H7 (cell line): ENCODE measurements around the gene ITCH. TPM values are rescaled to one million over a fixed set of nuclear protein-coding genes. Genes with fewer than 3 reads are reported as not detected.
"Not testable (repeated sequence)": the region's sequence is repeated elsewhere in the genome, so short reads cannot be mapped to it uniquely, and the experiment has no call there.

Source experiments
- DNase-seq: peaks from one replicate; pipeline ENCODE4 v3.0.0; 2012
- H3K27me3 ChIP-seq: 2 replicates; pipeline ENCODE4 v1.6.0; 2011; ENCODE audit warnings: mild to moderate bottlenecking, low read length; ENCODE audit not compliant: control insufficient read depth, insufficient read depth
- H3K36me3 ChIP-seq: replicated peaks from 2 replicates; pipeline ENCODE4 v1.5.1; 2011; ENCODE audit warnings: low read length; ENCODE audit not compliant: control insufficient read depth, insufficient read depth
- H3K4me3 ChIP-seq: 2 replicates; pipeline ENCODE4 v1.5.1; 2011; ENCODE audit warnings: low read depth, mild to moderate bottlenecking, control low read depth, low read length, moderate library complexity; ENCODE audit not compliant: insufficient read depth
- total RNA-seq: library from RNA; depleted of rRNA; stranded (reverse); fragments of >200 nt; shearing (Covaris generic); gene quantifications from 2 replicates; pipeline ENCODE4 v1.2.3, GENCODE V29; 2014

ITCH gene
- total RNA-seq, 1 experiment from 2014 or later: 27.5 TPM

- Histone ChIP-seq H3K27me3 (no peaks in the 10 kb centered on the region), H3K36me3 (no peaks in the 10 kb centered on the region), H3K4me3 (no peak overlapping the region)
- no peak for DNase-seq
These were observed 491 bp upstream of the ITCH start for GRCh38 chr20:34362502-34363061.

DNA sequence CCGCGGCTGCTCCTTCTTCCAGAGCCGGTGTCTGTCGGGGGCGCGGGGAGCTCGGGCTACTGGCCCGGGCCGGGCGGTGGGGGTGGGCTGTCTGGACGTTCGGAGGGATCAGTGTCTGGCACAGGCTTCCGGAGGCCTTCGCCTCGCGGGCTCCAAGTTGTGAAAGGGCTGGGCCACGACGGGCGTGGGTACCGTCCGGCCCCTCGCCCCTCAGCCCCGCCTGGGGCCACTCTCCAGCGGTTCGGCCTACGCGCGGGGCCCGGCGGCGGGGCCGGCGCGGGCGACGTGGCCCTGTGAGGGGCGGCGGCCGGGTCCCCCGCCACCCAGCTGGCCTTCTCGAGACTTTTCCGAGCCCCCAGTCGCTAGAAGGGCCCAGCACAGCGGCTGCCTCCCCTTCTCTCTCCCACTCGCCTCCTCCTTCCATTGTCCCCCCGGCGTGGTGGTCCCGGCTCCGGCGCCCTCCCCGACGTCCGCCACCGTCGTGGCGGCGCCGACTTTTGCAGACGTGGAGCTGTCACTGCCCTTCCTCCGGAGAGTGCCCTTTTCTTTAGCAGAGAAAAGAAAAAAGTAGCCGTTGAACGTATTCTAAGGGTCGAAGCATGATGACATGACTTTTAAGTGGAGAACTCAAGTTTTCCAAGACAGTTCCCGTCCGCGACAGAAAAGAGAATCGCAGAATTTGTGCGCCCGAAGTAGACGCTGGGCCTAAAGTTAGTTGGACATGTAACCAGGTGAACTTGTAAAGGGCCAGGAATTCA lies 571 bp downstream of the ITCH start:
- peak; percentile 89 for DNase-seq
- Histone ChIP-seq H3K36me3 (0 out of 2 replicates have a peak, but pooled peaks cover 1% of the 10 kb centered on the region), H3K4me3 (peak overlapping the region; percentile 81), H3K27me3 (no peaks in the 10 kb centered on the region)

DNA sequence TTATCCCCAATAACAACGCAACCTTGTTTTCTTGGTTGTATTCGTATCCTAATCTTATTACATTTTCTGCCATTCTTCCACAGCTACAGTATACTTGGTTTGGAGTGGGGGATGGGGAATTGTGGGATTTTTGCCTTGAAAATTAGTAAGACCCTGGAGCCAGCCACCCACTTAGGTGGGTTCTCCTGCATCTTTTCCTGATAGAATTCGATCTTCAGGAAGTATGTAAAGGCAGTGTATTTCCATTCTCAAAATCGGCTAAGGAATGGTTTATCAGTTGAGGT lies 1.1 kb downstream of the ITCH start:
- DNase-seq: no peak
- Histone ChIP-seq H3K27me3 (no peaks in the 10 kb centered on the region), H3K36me3 (peaks cover 3% of the 10 kb centered on the region), H3K4me3 (peak overlapping the region; percentile 81)

- Histone ChIP-seq H3K27me3 (no peaks in the 10 kb centered on the region), H3K36me3 (peaks cover 13% of the 10 kb centered on the region), H3K4me3 (no peak overlapping the region)
- DNase-seq: no peak
These were observed 2.7 kb downstream of the ITCH start for GRCh38 chr20:34365765-34366213.

- no peak overlapping the region for H3K4me3 ChIP-seq
- peaks cover 16% of the 10 kb centered on the region for H3K36me3 ChIP-seq
- no peak for DNase-seq
- H3K27me3 ChIP-seq: no peaks in the 10 kb centered on the region
These were observed 4.1 kb downstream of the ITCH start for GRCh38 chr20:34367155-34367554.

GRCh38 chr20:34367911-34368310 lies 4.8 kb downstream of the ITCH start:
- H3K27me3 ChIP-seq, DNase-seq, H3K4me3 ChIP-seq: not testable (repeated sequence)
- H3K36me3 ChIP-seq: peaks cover 16% of the 10 kb centered on the region

- Histone ChIP-seq H3K27me3 (no peaks in the 10 kb centered on the region), H3K36me3 (peaks cover 16% of the 10 kb centered on the region), H3K4me3 (no peak overlapping the region)
- peak; percentile 23 for DNase-seq
These were observed 5.5 kb downstream of the ITCH start for GRCh38 chr20:34368547-34368946.

GRCh38 chr20:34369265-34369664 lies 6.2 kb downstream of the ITCH start:
- DNase-seq: no peak
- Histone ChIP-seq H3K36me3 (peaks cover 16% of the 10 kb centered on the region), H3K4me3 (no peak overlapping the region), H3K27me3 (no peaks in the 10 kb centered on the region)

DNA sequence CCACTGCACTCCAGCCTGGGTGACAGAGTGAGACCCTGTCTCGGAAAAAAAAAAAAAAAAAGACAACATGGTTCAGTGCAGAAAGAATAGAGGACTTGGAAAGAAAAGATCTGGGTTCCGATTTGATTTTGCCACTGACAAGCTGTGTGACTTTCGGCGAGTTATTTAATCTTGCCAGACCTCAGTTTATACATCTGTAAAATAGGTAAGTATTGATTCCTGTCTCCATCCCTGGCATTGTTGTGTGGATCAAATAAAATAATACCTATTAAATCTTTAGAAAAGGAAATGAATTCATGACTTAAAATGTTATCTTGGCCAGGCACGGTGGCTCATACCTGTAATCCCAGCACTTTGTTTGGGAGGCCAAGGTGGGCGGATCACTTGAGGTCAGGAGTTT lies 7.0 kb downstream of the ITCH start:
- H3K4me3 ChIP-seq: no peak overlapping the region
- H3K27me3 ChIP-seq: no peaks in the 10 kb centered on the region
- DNase-seq: no peak
- peaks cover 16% of the 10 kb centered on the region for H3K36me3 ChIP-seq

GRCh38 chr20:34373445-34373844 lies 10.4 kb downstream of the ITCH start:
- Histone ChIP-seq H3K36me3 (peaks cover 16% of the 10 kb centered on the region), H3K27me3 (no peaks in the 10 kb centered on the region), H3K4me3 (no peak overlapping the region)
- no peak for DNase-seq

GRCh38 chr20:34374209-34374760 lies 11.2 kb downstream of the ITCH start:
- no peak for DNase-seq
- Histone ChIP-seq H3K4me3 (no peak overlapping the region), H3K27me3 (no peaks in the 10 kb centered on the region), H3K36me3 (peaks cover 12% of the 10 kb centered on the region)

DNA sequence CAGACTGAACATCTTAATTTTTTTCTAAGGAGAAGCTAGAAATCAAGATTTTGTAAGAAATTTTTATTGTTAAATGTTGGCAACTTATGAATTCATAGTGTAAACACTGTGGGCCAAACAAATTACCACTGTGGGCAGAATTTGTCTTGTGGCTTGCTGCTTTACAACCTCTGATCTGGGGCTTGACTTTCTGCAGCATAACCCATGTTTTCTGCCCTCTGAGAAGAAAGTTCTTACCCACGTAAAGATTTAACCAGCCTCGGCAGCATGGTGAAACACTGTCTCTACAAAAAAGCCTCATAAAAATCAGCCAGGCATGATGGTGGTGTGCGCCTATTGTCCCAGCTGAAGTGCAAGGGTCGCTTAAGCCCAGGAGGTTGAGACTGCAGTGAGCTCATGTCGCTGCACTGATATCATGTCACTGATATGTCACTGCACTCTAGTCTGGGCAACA lies 12.9 kb downstream of the ITCH start:
- Histone ChIP-seq H3K4me3 (no peak overlapping the region), H3K36me3 (peaks cover 3% of the 10 kb centered on the region)
- DNase-seq: no peak

DNA sequence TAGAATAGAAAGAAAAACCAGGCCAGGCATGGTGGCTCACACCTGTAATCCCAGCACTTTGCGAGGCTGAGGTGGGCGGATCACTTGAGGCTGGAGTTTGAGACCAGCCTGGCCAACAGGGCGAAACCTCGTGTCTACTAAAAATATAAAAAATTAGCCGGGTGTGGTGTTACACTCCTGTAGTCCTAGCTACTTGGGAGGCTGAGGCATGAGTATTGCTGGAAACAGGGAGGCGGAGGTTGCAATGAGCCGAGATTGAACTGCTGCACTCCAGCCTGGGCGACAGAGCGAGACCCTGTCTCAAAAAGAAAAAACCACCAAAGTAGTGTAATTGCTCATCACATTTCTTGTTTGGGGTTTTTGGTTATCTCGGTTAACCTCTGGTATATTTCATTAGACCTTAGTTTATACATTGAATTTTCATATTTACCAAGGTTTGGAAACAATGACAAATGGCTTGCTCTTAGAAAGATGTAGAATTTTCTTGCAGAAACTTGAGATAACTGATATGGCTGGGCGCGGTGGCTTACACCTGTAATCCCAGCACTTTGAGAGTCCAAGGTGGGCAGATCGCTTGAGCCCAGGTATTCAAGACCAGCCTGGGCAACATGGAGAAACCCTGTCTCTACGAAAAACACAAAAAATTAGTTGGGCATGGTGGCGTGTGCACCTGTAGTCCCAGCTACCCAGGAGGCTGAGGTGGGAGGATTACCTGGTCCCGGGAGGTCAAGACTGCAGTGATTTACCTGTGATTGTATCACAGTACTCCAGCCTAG lies 14.2 kb downstream of the ITCH start:
- DNase-seq: no peak
- H3K36me3 ChIP-seq: no peaks in the 10 kb centered on the region; the same call in 1 of the 2 replicates

More for the DNA sequence above, 12.9 kb downstream of the ITCH start:
- no peaks in the 10 kb centered on the region for H3K27me3 ChIP-seq

GRCh38 chr20:34382174-34382573 lies 19.1 kb downstream of the ITCH start:
- no peak for DNase-seq
- Histone ChIP-seq H3K36me3 (no peaks in the 10 kb centered on the region), H3K4me3 (no peak overlapping the region)

More for the DNA sequence above, 14.2 kb downstream of the ITCH start:
- Histone ChIP-seq H3K27me3 (no peaks in the 10 kb centered on the region), H3K4me3 (no peak overlapping the region)

More at GRCh38 chr20:34382174-34382573, 19.1 kb downstream of the ITCH start:
- no peaks in the 10 kb centered on the region for H3K27me3 ChIP-seq
